NCI-H226 (cell line): ENCODE data around the gene NECTIN1.

Source experiments
- DNase-seq: peaks from one replicate; pipeline ENCODE4 v3.0.0-alpha.2; 2015

NECTIN1 gene

GRCh38 chr11:119728651-119729580 is at the start of gene NECTIN1:
Gene NECTIN1 (minus strand): TSS chr11:119729200. CDS start chr11:119728553, 647 bp downstream.
- DNase-seq: peak; percentile 80

- DNase-seq: no peak
Measured at GRCh38 chr11:119778391-119779194, 49.6 kb upstream of the NECTIN1 start.

- DNase-seq: no peak
Measured at GRCh38 chr11:119777940-119778339, 48.9 kb upstream of the NECTIN1 start.

GRCh38 chr11:119776651-119777050 is 47.7 kb upstream of the NECTIN1 start:
- no peak for DNase-seq

GRCh38 chr11:119776031-119776636 is 47.1 kb upstream of the NECTIN1 start:
- DNase-seq: no peak

- peak; percentile 38 for DNase-seq
Measured at GRCh38 chr11:119774172-119774763, 45.3 kb upstream of the NECTIN1 start.

- DNase-seq: no peak
Measured at GRCh38 chr11:119772641-119773415, 43.8 kb upstream of the NECTIN1 start.

- DNase-seq: no peak
Measured at GRCh38 chr11:119772076-119772475, 43.1 kb upstream of the NECTIN1 start.

- no peak for DNase-seq
Measured at GRCh38 chr11:119771172-119771770, 42.3 kb upstream of the NECTIN1 start.

GRCh38 chr11:119765628-119766027 is 36.6 kb upstream of the NECTIN1 start:
- DNase-seq: no peak

GRCh38 chr11:119764108-119764868 is 35.3 kb upstream of the NECTIN1 start:
- no peak for DNase-seq

GRCh38 chr11:119763071-119763728 is 34.2 kb upstream of the NECTIN1 start:
- DNase-seq: no peak

- DNase-seq: no peak
Measured at GRCh38 chr11:119759747-119760412, 30.9 kb upstream of the NECTIN1 start.

GRCh38 chr11:119759324-119759723 is 30.3 kb upstream of the NECTIN1 start:
- peak; percentile 34 for DNase-seq

- no peak for DNase-seq
Measured at GRCh38 chr11:119758291-119758690, 29.3 kb upstream of the NECTIN1 start.

- no peak for DNase-seq
Measured at GRCh38 chr11:119757378-119757777, 28.4 kb upstream of the NECTIN1 start.

GRCh38 chr11:119756169-119756865 is 27.3 kb upstream of the NECTIN1 start:
- no peak for DNase-seq

- no peak for DNase-seq
Measured at GRCh38 chr11:119755356-119756071, 26.5 kb upstream of the NECTIN1 start.
